CD4-positive, alpha-beta T cell (primary cell): ENCODE results near the gene GUSB. TPM values are rescaled to one million over a fixed set of nuclear protein-coding genes. Genes with fewer than 3 reads are reported as not detected.

ENCODE experiments used
- ATAC-seq: fragments of 200-7000 bp; cut with Tn5 transposase; one replicate; pipeline ENCODE4 v1.10.0; 2022; ENCODE audit warnings: mild to moderate bottlenecking; ENCODE audit not compliant: poor library complexity
- CTCF ChIA-PET: fragments of 350-600 bp; sonication (Branson Sonifier 250); formaldehyde crosslinking; loops from one replicate; lab custom pipeline; 2021; ENCODE audit warnings: antibody characterized with exemption, inconsistent platforms; lab: Charles Lee
- POLR2A ChIA-PET: fragments of 350-600 bp; sonication (Branson Sonifier 250); formaldehyde crosslinking; loops from one replicate; lab custom pipeline; 2021; ENCODE audit warnings: antibody characterized with exemption, inconsistent platforms; lab: Charles Lee
- DNase-seq, 14 experiments: peaks; one replicate each; pipeline ENCODE4 v3.0.0-alpha.2; 2013 to 2020; ENCODE audit warnings: mixed read lengths in 2 of 14
- H3K27ac ChIP-seq, 2 donors: one replicate each; pipeline versions ENCODE4 v1.5.1 to v1.7.0; 2013; ENCODE audit warnings: low read length in 2 of 2, low read depth in 1 of 2, mild to moderate bottlenecking in 1 of 2
- H3K27me3 ChIP-seq, 2 experiments: 1 replicate in 1 of 2; 2 replicates in 1 of 2; pipeline versions ENCODE4 v1.6.1 to v1.7.0; 2013; ENCODE audit warnings: low read length in 2 of 2, control low read depth in 1 of 2, mild to moderate bottlenecking in 1 of 2, moderate library complexity in 1 of 2; ENCODE audit not compliant: insufficient read depth in 2 of 2, control insufficient read depth in 1 of 2
- H3K36me3 ChIP-seq: one replicate; pipeline ENCODE4 v1.6.1; 2013; ENCODE audit warnings: low read length, control low read depth; ENCODE audit not compliant: insufficient read depth
- H3K4me1 ChIP-seq: one replicate; pipeline ENCODE4 v1.6.1; 2013; ENCODE audit warnings: low read length, control low read depth; ENCODE audit not compliant: insufficient read depth
- H3K4me3 ChIP-seq: one replicate; pipeline ENCODE4 v1.5.1; 2013; ENCODE audit warnings: mild to moderate bottlenecking, low read length, moderate library complexity
- H3K9me3 ChIP-seq, 2 experiments: 1 replicate in 1 of 2; 2 replicates in 1 of 2; pipeline versions ENCODE4 v1.6.1 to v1.7.0; 2013; ENCODE audit warnings: low read length in 2 of 2, mild to moderate bottlenecking in 2 of 2, control low read depth in 1 of 2, moderate library complexity in 1 of 2; ENCODE audit not compliant: control insufficient read depth in 1 of 2, insufficient read depth in 1 of 2
- H3K27ac Mint-ChIP-seq: one replicate; pipeline ENCODE4 v1.8.0; 2020; ENCODE audit warnings: mixed read lengths
- H3K27me3 Mint-ChIP-seq: one replicate; pipeline ENCODE4 v1.8.0; 2021; ENCODE audit warnings: mixed read lengths
- H3K36me3 Mint-ChIP-seq: one replicate; pipeline ENCODE4 v1.8.0; 2021; ENCODE audit warnings: low read depth, mixed read lengths
- H3K4me1 Mint-ChIP-seq: one replicate; pipeline ENCODE4 v1.8.0; 2021; ENCODE audit warnings: low read depth, mixed read lengths
- H3K4me3 Mint-ChIP-seq: one replicate; pipeline ENCODE4 v1.8.0; 2020; ENCODE audit warnings: mild to moderate bottlenecking, mixed read lengths
- H3K9me3 Mint-ChIP-seq: one replicate; pipeline ENCODE4 v1.8.0; 2020; ENCODE audit warnings: mixed read lengths
- intact Hi-C, 2 experiments: fragments of 100-400 bp; cut with DNase I in 1 of 2; cut with micrococcal nuclease in 1 of 2; formaldehyde crosslinking; loops; one replicate each; pipeline versions ENCODE4 v1.15.1 to v1.9.0; 2023 to 2025; cut with DNase I, micrococcal nuclease
- total RNA-seq, 174 experiments: library from RNA in 2 of 174; stranded (reverse) in 2 of 174; gene quantifications; one replicate each; pipeline ENCODE4 v1.2.3 and lab custom pipeline; 2021 to 2026
- TF ChIP-seq, protein P1 (sequence below): fragments of 200-600 bp; IDR thresholded peaks from one replicate; pipeline ENCODE4 v1.8.0; 2022; ENCODE audit warnings: antibody characterized with exemption, mild to moderate bottlenecking

The GUSB gene
- total RNA-seq, 2 experiments from 2014 or later, result 42.9 to 49.7 TPM

DNA sequence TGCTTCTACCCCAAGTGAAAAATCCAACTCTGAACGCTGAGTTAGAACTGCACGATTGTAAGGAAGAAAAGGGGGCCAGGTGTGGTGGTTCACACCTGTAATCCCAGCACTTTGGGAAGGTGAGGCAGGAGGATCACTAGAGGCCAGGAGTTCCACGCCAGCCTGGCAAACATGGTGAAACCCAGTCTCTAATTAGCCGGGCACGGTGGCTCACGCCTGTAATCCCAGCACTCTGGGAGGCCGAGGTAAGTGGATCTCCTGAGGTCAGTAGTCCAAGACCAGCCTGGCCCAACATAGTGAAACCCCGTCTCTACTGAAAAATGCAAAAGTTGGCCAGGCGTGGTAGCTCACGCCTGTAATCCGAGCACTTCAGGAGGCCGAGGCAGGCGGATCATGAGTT is 9.0 kb downstream of the GUSB start:
- Histone ChIP-seq H3K27ac (no peak overlapping the region), H3K9me3 (no peaks in the 10 kb centered on the region), H3K4me1 (no peaks in the 10 kb centered on the region), H3K36me3 (peaks cover 61% of the 10 kb centered on the region), H3K4me3 (no peak overlapping the region), H3K27me3 (no peaks in the 10 kb centered on the region)
- no peak overlapping the region for H3K27ac Mint-ChIP-seq
- no peak overlapping the region for H3K4me3 Mint-ChIP-seq
- no peaks in the 10 kb centered on the region for H3K9me3 Mint-ChIP-seq
- ChIA-PET CTCF (no interaction called here), POLR2A (no interaction called here)
- H3K36me3 Mint-ChIP-seq, result peaks cover 60% of the 10 kb centered on the region
- no peaks in the 10 kb centered on the region for H3K27me3 Mint-ChIP-seq
- ATAC-seq, result no peak
- no peak for DNase-seq
- intact Hi-C loops, result no loop called here
- TF ChIP-seq, protein P1, sequence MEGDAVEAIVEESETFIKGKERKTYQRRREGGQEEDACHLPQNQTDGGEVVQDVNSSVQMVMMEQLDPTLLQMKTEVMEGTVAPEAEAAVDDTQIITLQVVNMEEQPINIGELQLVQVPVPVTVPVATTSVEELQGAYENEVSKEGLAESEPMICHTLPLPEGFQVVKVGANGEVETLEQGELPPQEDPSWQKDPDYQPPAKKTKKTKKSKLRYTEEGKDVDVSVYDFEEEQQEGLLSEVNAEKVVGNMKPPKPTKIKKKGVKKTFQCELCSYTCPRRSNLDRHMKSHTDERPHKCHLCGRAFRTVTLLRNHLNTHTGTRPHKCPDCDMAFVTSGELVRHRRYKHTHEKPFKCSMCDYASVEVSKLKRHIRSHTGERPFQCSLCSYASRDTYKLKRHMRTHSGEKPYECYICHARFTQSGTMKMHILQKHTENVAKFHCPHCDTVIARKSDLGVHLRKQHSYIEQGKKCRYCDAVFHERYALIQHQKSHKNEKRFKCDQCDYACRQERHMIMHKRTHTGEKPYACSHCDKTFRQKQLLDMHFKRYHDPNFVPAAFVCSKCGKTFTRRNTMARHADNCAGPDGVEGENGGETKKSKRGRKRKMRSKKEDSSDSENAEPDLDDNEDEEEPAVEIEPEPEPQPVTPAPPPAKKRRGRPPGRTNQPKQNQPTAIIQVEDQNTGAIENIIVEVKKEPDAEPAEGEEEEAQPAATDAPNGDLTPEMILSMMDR, result no peak
- no peaks in the 10 kb centered on the region for H3K4me1 Mint-ChIP-seq

DNA sequence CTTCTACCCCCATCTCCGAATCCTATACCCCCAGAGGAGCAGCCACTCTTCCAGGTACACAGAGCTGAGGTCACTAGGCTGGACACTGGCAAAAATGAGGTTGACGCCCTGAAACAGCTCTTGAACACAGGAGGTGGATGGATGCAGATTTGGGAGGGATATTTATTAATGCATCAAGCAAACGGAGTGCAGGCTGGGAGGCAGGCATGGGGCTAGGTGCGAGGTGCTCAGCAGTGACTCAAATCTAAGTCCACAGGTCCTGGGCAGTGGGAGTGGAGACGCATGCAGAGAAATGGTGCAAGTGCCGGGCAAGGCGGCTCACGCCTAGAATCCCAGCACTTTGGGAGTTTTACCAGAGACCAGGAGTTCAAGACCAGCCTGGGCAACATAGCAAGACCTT is 11.0 kb downstream of the GUSB start:
- H3K27ac Mint-ChIP-seq, result no peak overlapping the region
- ChIA-PET CTCF (interaction anchor here (0.5 kb wide), 1 partner anchor 76 kb away, joined by 3 read pairs; no protein-coding TSS in a partner anchor), POLR2A (no interaction called here)
- no peak overlapping the region for H3K4me3 ChIP-seq
- H3K4me3 Mint-ChIP-seq, result no peak overlapping the region
- TF ChIP-seq, protein P1, result no peak
- H3K27me3 Mint-ChIP-seq, result no peaks in the 10 kb centered on the region
- ATAC-seq, result no peak
- H3K9me3 Mint-ChIP-seq, result no peaks in the 10 kb centered on the region
- no peaks in the 10 kb centered on the region for H3K4me1 ChIP-seq
- no peak overlapping the region for H3K27ac ChIP-seq
- no peaks in the 10 kb centered on the region for H3K27me3 ChIP-seq
- peaks cover 80% of the 10 kb centered on the region for H3K36me3 ChIP-seq
- intact Hi-C loops, result no loop called here
- H3K9me3 ChIP-seq, result no peaks in the 10 kb centered on the region
- H3K4me1 Mint-ChIP-seq, result no peaks in the 10 kb centered on the region
- peaks cover 75% of the 10 kb centered on the region for H3K36me3 Mint-ChIP-seq
- DNase-seq, result no peak

DNA sequence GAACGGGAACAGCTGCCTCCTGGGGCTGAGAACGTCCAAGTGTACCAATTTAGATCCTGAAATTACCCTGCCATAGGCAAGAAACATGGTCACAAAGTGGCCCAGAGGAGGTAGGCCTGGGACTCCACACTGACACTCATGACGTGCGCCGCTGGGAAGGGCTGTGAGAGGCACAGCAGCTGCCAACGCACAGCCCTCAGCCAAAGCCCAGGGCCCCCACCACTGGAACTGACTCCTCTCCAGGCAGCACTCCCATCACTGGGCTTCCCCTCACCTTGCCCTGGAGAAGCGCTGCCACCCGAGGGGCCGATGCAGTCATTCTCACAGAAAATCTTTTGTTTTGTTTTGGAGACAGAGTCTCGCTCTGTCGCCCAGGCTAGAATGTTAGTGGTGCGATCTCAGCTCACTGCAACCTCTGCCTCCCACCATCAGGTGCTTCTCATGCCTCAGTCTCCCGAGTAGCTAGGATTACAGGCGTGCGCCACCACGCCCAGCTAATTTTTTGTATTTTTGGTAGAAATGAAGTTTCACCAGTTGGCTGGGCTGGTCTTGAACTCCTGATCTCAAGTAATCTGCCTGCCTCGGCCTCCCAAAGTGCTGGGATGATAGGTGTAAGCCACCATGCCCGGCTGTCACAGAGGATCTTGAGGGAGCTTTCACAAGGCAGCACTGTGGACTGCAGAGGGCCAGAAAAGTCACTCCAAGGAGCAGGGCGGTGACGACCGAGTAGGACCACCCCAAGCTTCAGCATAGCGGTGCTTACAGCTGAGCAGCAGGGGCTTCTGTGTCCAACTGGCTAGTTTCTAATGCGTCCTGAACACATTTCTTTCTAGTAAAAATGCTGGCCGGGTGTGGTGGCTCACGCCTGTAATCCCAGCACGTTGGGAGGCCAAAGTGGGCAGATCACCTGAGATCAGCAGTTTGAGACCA is 13.5 kb downstream of the GUSB start:
- no peaks in the 10 kb centered on the region for H3K27me3 ChIP-seq
- no peaks in the 10 kb centered on the region for H3K27me3 Mint-ChIP-seq
- no peaks in the 10 kb centered on the region for H3K9me3 Mint-ChIP-seq
- no peaks in the 10 kb centered on the region for H3K9me3 ChIP-seq
- TF ChIP-seq, protein P1, result no peak
- H3K4me3 Mint-ChIP-seq, result no peak overlapping the region
- intact Hi-C loops, result no loop called here
- H3K27ac ChIP-seq, result no peak overlapping the region
- H3K36me3 ChIP-seq, result peaks cover 84% of the 10 kb centered on the region
- H3K36me3 Mint-ChIP-seq, result peaks cover 90% of the 10 kb centered on the region
- CTCF ChIA-PET, result no interaction called here
- DNase-seq (no peak), ATAC-seq (no peak)
- H3K4me1 Mint-ChIP-seq, result no peaks in the 10 kb centered on the region
- no peak overlapping the region for H3K27ac Mint-ChIP-seq
- POLR2A ChIA-PET, result no interaction called here
- H3K4me1 ChIP-seq, result no peaks in the 10 kb centered on the region
- H3K4me3 ChIP-seq, result no peak overlapping the region
